Upper lobe of left lung (tissue), 4 donors: ENCODE data around the gene PWP1.

Experiments used
- CTCF ChIP-seq, 6 experiments: fragments of 450-650 bp in 4 of 6; fragments of 200-600 bp in 2 of 6; sonication (generic) in 2 of 6; IDR thresholded peaks; one replicate each; pipeline ENCODE4 v1.5.1; 2016 to 2019; ENCODE audit warnings: antibody characterized with exemption in 6 of 6
- EP300 ChIP-seq, 4 donors: sonication (generic); formaldehyde crosslinking; IDR thresholded peaks; one replicate each; pipeline ENCODE4 v1.5.1; 2017; ENCODE audit warnings: antibody characterized with exemption in 4 of 4, control low read depth in 2 of 4

GRCh38 chr12:107657621-107658020 lies 28.0 kb upstream of the PWP1 start:
- TF ChIP-seq EP300 (IDR thresholded peaks at IDR 0.05): no peak
- no peak for TF ChIP-seq CTCF (IDR thresholded peaks at IDR 0.05)
